ENCODE data around the gene APOD.
"Not testable (repeated sequence)": the region's sequence is repeated elsewhere in the genome, so short reads cannot be mapped to it uniquely, and the experiment has no call there.

The APOD gene

DNA sequence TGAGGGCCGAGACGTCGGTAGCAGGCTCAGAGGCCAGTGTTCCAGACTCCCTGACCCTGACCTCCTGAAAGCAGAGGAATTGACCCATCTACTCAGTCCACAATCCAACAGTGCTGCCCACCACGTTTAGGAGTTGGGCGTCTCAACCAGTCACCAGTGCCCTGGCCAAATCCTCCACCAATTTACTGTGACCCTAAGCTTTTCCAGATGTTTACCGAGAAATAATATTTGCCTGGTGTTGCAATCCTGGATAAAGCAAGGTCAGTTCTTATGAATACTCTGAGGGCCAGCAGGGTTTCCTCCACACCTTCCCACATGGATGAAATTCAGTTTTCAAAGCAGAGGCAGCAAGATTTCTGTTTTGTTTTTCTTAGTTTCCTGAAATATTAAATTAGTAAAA is 7.5 kb upstream of the APOD start:
- Histone ChIP-seq H3K4me1 (ENCODE audit: control insufficient read depth, insufficient read depth, low read length) (no peaks in the 10 kb centered on the region), H3K9ac (ENCODE audit: low read length) (no peak overlapping the region), H3K4me3 (ENCODE audit: low read length) (no peak overlapping the region), H3K9me3 (ENCODE audit: control insufficient read depth, low read length) (no peaks in the 10 kb centered on the region), H3K27me3 (ENCODE audit: control insufficient read depth, insufficient read depth, low read length) (peaks cover 4% of the 10 kb centered on the region), H3K36me3 (ENCODE audit: control insufficient read depth, insufficient read depth, low read length) (no peaks in the 10 kb centered on the region)

- H3K4me3 ChIP-seq (ENCODE audit: low read length); H3K36me3 ChIP-seq (ENCODE audit: control insufficient read depth, insufficient read depth, low read length); H3K9me3 ChIP-seq (ENCODE audit: control insufficient read depth, low read length); H3K27me3 ChIP-seq (ENCODE audit: control insufficient read depth, insufficient read depth, low read length); H3K4me1 ChIP-seq (ENCODE audit: control insufficient read depth, insufficient read depth, low read length); H3K9ac ChIP-seq (ENCODE audit: low read length): not testable (repeated sequence)
Measured at GRCh38 chr3:195590381-195590780, 6.6 kb upstream of the APOD start.

- H3K4me1 ChIP-seq (ENCODE audit: control insufficient read depth, insufficient read depth, low read length); H3K9ac ChIP-seq (ENCODE audit: low read length); H3K9me3 ChIP-seq (ENCODE audit: control insufficient read depth, low read length); H3K36me3 ChIP-seq (ENCODE audit: control insufficient read depth, insufficient read depth, low read length); H3K27me3 ChIP-seq (ENCODE audit: control insufficient read depth, insufficient read depth, low read length); H3K4me3 ChIP-seq (ENCODE audit: low read length): not testable (repeated sequence)
Measured at GRCh38 chr3:195589796-195590195, 6.1 kb upstream of the APOD start.

DNA sequence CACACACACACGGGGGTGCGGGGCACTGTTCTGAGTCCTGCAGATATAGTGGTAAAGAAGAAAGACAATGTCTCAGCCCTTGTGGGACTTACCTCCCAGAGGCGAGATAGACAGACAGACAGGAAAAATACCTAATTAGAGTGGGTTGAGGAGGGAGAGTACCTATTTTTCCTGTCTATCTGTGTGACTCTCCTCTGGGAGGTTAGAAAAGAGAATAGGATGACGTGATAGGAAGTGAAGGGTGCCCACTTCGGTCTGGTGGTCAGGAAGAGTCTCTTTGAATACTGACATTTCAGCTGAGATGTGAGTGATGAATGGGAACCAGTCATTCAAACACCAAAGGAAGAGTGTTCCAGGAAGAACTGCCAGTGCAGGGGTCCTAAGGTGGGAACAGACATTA is 4.1 kb upstream of the APOD start:
- Histone ChIP-seq H3K9ac (ENCODE audit: low read length) (no peak overlapping the region), H3K4me3 (ENCODE audit: low read length) (no peak overlapping the region), H3K4me1 (ENCODE audit: control insufficient read depth, insufficient read depth, low read length) (no peaks in the 10 kb centered on the region), H3K36me3 (ENCODE audit: control insufficient read depth, insufficient read depth, low read length) (no peaks in the 10 kb centered on the region), H3K9me3 (ENCODE audit: control insufficient read depth, low read length) (no peaks in the 10 kb centered on the region), H3K27me3 (ENCODE audit: control insufficient read depth, insufficient read depth, low read length) (no peaks in the 10 kb centered on the region)

DNA sequence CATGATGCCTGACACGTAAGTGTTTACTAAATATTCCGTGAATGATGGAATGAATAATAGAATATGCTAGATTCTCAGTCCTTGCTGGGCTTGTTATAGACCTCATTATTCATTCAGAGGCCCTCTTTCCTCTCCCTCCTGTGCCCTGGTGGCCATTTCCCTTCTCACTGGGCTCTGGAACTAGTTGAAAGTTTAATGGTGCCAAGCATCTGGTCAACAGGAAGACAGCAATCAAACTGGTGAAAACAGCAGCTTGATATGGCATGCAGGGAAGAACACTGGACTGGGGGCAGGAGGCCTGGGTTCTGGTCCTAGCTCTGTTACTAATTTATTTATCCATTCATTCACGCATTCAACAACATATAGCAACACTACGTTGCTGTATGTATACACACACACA is 3.7 kb upstream of the APOD start:
- H3K9me3 ChIP-seq (ENCODE audit: control insufficient read depth, low read length): no peaks in the 10 kb centered on the region
- no peaks in the 10 kb centered on the region for H3K36me3 ChIP-seq (ENCODE audit: control insufficient read depth, insufficient read depth, low read length)
- no peak overlapping the region for H3K4me3 ChIP-seq (ENCODE audit: low read length)
- no peak overlapping the region for H3K9ac ChIP-seq (ENCODE audit: low read length)
- H3K27me3 ChIP-seq (ENCODE audit: control insufficient read depth, insufficient read depth, low read length): no peaks in the 10 kb centered on the region
- H3K4me1 ChIP-seq (ENCODE audit: control insufficient read depth, insufficient read depth, low read length): no peaks in the 10 kb centered on the region

DNA sequence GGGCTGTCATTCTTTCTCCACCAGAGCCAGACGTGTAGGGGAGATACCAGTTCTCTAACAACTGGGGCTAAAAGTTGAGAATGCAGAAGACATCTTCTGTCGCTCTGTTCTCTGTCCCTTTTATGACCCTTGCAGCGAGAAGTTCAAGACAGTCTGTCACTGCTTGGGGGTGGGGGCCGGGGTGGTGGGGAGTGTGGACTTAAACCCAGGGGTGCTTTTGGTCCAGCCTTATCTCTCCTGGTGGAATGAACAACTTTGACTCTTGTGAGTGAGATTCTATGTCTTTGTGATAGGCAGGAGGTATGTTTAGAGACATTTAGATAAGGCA is 767 bp upstream of the APOD start:
- Histone ChIP-seq H3K9me3 (ENCODE audit: control insufficient read depth, low read length) (no peaks in the 10 kb centered on the region), H3K4me1 (ENCODE audit: control insufficient read depth, insufficient read depth, low read length) (no peaks in the 10 kb centered on the region), H3K36me3 (ENCODE audit: control insufficient read depth, insufficient read depth, low read length) (no peaks in the 10 kb centered on the region), H3K27me3 (ENCODE audit: control insufficient read depth, insufficient read depth, low read length) (no peaks in the 10 kb centered on the region), H3K9ac (ENCODE audit: low read length) (no peak overlapping the region), H3K4me3 (ENCODE audit: low read length) (no peak overlapping the region)

DNA sequence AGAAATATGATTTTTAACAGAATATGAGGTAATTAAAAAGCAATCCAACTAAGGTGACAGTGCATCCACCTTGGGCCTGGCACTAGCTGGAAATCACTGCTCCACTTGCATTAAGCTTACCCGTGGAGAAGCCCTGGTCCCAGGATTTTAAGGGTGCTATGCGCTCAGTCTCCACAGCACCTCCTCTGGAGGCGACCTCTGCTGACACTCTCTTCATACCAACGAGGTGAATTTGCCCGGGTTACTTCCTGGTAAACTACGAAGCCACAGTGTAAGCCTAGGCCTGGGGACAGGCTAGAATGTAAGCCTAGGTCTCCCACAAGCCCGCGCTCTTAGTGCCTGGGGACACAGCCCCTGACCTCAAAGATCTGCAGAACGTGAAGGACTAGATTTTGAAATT is 793 bp downstream of the APOD start:
- Histone ChIP-seq H3K9ac (ENCODE audit: low read length) (no peak overlapping the region), H3K36me3 (ENCODE audit: control insufficient read depth, insufficient read depth, low read length) (no peaks in the 10 kb centered on the region), H3K4me3 (ENCODE audit: low read length) (no peak overlapping the region), H3K4me1 (ENCODE audit: control insufficient read depth, insufficient read depth, low read length) (no peaks in the 10 kb centered on the region), H3K9me3 (ENCODE audit: control insufficient read depth, low read length) (no peaks in the 10 kb centered on the region), H3K27me3 (ENCODE audit: control insufficient read depth, insufficient read depth, low read length) (no peaks in the 10 kb centered on the region)

GRCh38 chr3:195580744-195581443 is 2.8 kb downstream of the APOD start:
- no peak overlapping the region for H3K4me3 ChIP-seq (ENCODE audit: low read length)
- H3K9ac ChIP-seq (ENCODE audit: low read length): no peak overlapping the region
- no peaks in the 10 kb centered on the region for H3K4me1 ChIP-seq (ENCODE audit: control insufficient read depth, insufficient read depth, low read length)
- H3K9me3 ChIP-seq (ENCODE audit: control insufficient read depth, low read length): no peaks in the 10 kb centered on the region
- no peaks in the 10 kb centered on the region for H3K36me3 ChIP-seq (ENCODE audit: control insufficient read depth, insufficient read depth, low read length)
- H3K27me3 ChIP-seq (ENCODE audit: control insufficient read depth, insufficient read depth, low read length): no peaks in the 10 kb centered on the region

- Histone ChIP-seq H3K4me3 (ENCODE audit: low read length) (no peak overlapping the region), H3K4me1 (ENCODE audit: control insufficient read depth, insufficient read depth, low read length) (no peaks in the 10 kb centered on the region), H3K9me3 (ENCODE audit: control insufficient read depth, low read length) (no peaks in the 10 kb centered on the region), H3K27me3 (ENCODE audit: control insufficient read depth, insufficient read depth, low read length) (no peaks in the 10 kb centered on the region), H3K9ac (ENCODE audit: low read length) (no peak overlapping the region), H3K36me3 (ENCODE audit: control insufficient read depth, insufficient read depth, low read length) (no peaks in the 10 kb centered on the region)
Measured at GRCh38 chr3:195579281-195579680, 4.5 kb downstream of the APOD start.

DNA sequence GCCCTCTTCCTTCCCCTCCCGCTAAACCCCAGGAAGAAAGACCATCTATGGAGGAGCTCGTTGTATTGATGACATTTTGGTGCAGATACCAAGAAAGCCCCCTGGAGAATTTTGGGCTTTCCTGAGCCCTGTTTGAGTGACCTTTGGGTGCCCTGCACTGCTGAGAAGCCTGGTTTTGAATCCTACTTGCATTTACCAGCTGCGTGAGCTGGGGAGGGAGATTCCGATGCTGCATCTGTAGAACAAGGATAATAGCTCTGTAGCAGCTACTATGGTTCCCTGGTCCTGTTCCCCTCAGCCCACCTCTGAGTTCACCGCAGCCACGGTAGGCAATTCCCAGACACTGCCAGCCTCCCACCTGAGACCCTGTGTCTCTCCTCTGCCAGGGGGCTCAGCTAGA is 5.2 kb downstream of the APOD start:
- Histone ChIP-seq H3K4me1 (ENCODE audit: control insufficient read depth, insufficient read depth, low read length) (no peaks in the 10 kb centered on the region), H3K9me3 (ENCODE audit: control insufficient read depth, low read length) (no peaks in the 10 kb centered on the region), H3K27me3 (ENCODE audit: control insufficient read depth, insufficient read depth, low read length) (no peaks in the 10 kb centered on the region), H3K36me3 (ENCODE audit: control insufficient read depth, insufficient read depth, low read length) (no peaks in the 10 kb centered on the region), H3K4me3 (ENCODE audit: low read length) (no peak overlapping the region), H3K9ac (ENCODE audit: low read length) (no peak overlapping the region)

- Histone ChIP-seq H3K9me3 (ENCODE audit: control insufficient read depth, low read length) (no peaks in the 10 kb centered on the region), H3K4me1 (ENCODE audit: control insufficient read depth, insufficient read depth, low read length) (no peaks in the 10 kb centered on the region), H3K27me3 (ENCODE audit: control insufficient read depth, insufficient read depth, low read length) (no peaks in the 10 kb centered on the region), H3K4me3 (ENCODE audit: low read length) (no peak overlapping the region), H3K9ac (ENCODE audit: low read length) (no peak overlapping the region), H3K36me3 (ENCODE audit: control insufficient read depth, insufficient read depth, low read length) (no peaks in the 10 kb centered on the region)
Measured at GRCh38 chr3:195577645-195578177, 6.0 kb downstream of the APOD start.

GRCh38 chr3:195574497-195575304 is 9.0 kb downstream of the APOD start:
- H3K4me3 ChIP-seq (ENCODE audit: low read length): no peak overlapping the region
- H3K9ac ChIP-seq (ENCODE audit: low read length): no peak overlapping the region
- no peaks in the 10 kb centered on the region for H3K4me1 ChIP-seq (ENCODE audit: control insufficient read depth, insufficient read depth, low read length)
- H3K9me3 ChIP-seq (ENCODE audit: control insufficient read depth, low read length): no peaks in the 10 kb centered on the region
- no peaks in the 10 kb centered on the region for H3K27me3 ChIP-seq (ENCODE audit: control insufficient read depth, insufficient read depth, low read length)
- H3K36me3 ChIP-seq (ENCODE audit: control insufficient read depth, insufficient read depth, low read length): no peaks in the 10 kb centered on the region
